ENCODE results near the gene GRB10.
"Not testable (repeated sequence)": the region's sequence is repeated elsewhere in the genome, so short reads cannot be mapped to it uniquely, and the experiment has no call there.

The GRB10 gene

DNA sequence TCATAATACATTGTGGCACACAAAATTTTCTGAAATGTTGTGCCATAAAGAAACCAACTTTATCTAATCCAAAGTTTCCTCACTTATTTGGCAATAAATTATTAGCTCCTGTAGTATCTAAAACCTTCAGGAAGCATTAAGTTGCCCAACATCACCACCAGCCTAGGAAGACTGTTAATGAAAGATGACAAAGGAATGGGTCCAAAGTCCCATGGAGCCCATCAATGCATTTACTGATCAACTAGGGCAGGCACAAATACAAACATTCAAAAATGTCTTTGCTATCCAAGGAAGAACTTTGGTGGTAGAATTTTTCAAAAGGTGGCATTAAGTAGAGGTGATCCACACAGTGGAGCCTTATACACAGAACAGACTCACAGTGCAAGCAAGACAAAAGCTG, 4.5 kb downstream of the GRB10 start:
- DNase-seq (ENCODE audit: low read depth) = no peak

DNA sequence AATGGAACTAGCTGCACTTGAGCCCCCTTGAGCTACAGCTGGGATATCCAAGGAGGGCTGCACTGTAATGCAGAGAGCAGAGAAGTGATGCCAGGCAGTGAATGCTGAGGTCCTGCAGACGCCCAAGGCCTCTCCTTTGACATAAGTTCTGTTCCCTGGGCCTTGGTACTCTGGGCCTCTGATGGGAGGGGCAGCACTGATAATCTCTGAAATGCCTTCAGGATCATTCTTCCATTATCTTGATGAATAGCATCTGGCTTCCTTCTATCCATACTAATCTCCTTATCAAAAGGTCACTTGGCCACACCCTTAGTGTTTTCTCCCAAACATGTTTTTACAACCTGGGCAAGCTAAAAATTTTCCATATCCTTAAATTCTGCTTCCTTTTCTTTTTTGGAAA, 6.9 kb downstream of the GRB10 start:
- DNase-seq (ENCODE audit: low read depth) = no peak

- no peak for DNase-seq (ENCODE audit: low read depth)
These were observed 7.5 kb downstream of the GRB10 start for GRCh38 chr7:50775231-50775630.

DNA sequence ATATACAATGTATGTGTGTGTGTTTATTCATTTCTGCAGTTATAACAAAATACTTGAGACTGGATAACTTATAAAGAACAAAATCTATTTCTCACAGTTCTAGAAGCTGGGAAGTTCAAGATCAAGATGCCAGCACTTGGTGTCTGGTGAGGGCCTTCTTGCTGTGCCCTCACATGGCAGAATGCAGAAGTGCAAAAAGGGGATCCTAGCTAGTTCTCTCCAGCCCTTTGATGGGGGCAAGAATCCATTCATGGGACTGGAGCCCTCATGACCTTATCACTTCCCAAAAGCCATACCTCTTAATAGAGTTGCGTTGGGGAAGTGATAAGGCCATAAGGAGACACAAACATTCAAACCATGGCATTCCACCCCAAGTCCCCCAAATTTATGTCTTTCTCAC, 8.4 kb downstream of the GRB10 start:
- no peak for DNase-seq (ENCODE audit: low read depth)

DNA sequence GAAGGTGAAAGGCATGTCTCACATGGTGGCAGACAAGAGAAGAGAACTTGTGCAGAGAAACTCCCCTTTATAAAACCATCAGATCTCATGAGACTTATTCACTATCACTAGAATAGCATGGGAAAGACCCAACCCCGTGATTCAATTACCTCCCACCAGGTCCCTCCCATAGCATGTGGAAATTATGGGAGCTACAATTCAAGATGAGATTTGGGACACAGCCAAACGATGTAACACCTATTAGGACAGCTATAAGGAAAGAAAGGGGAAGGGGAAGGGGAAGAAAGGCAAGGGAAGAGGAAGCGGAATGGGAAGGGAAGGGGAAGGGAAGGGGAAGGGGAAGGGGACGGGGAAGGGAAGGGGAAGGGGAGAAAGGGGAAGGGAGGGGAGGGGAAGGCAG, 9.6 kb downstream of the GRB10 start:
- not testable (repeated sequence) for DNase-seq (ENCODE audit: low read depth)

DNA sequence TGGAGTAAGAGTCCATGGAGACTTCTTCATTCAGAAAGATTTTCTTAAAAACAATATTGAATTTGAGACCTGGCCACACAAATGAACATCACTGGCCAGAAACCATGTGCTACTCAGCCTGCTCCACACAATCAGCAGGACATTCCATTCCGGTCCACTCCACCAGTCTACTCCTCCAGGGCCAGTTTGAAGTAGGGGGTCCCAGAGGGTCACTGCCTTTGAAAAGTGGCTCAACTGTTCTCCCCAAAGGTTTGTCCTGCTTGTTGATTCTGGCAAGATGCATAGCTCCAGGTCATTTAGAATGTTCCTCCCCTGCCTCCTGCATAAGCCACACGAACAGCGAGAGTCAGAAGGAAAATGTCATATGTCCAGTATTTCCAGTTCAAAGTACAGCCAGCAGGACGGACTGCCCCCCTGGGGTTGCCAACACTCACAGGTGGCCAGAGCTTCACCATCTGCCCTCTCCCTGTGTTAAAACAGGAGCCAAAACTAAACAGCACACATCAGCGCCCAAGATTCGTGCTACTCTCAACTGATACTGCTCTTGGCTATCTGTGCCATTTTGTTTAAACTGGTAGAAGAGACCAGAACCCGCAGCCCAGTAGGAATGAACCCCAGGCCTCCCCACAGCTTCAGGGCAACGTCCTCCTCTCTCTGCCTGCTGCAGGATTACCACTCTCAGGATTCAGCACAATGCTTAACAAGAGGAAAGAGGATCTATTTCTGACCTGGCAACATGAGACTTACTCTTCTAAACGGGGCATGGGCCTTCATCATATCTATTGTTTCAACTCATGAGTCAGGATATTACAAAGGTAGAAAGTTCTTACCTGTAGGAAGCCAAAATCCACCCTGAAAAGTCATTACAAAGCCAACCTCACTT, 11.3 kb downstream of the GRB10 start:
- no peak for DNase-seq (ENCODE audit: low read depth)

DNA sequence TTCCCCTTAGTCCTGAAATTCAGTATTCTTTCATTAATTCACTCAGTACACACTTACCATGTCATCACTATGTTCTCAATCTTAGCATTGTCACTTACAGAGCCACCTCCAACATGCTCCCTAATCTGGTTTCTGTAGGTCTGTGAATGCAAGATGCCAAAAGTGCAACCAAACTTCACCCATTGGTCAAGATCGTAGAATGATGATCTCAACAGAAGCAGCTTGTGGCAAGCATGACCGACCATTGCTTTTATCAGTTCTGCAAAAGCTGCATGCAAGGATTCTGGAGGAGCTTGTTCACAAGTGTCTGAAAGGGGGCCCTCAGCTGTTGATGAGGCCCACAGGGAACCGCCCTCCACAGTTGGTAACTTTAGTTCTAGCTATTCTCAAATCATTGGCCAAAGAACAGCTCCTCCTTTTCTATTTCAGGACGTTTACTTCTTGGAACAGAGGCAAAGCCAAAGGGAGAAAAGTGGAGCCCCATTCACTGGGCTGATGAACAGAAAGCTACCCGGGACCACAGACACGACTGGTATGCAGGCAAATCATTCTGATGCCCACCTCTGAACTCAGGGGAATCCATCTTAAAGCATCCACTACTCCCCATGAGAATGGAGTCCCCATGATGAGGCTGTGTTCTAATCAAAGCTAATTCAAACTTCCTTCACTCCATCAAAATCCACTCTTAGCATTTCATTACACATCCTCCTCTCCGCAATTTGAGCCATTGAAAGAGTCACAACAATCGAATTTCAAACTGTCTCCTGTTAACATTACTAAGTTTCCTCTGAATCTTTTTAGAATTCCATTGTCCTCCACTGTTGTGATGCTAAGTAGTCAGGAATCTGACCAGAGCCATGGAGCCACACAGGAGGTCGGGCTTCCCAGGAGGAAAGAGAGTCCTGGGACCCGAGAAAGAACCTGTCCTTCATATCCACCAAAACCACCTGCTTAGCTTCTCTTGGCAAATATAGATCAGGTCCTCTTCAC, 13.9 kb downstream of the GRB10 start:
- DNase-seq (ENCODE audit: low read depth) = no peak

DNA sequence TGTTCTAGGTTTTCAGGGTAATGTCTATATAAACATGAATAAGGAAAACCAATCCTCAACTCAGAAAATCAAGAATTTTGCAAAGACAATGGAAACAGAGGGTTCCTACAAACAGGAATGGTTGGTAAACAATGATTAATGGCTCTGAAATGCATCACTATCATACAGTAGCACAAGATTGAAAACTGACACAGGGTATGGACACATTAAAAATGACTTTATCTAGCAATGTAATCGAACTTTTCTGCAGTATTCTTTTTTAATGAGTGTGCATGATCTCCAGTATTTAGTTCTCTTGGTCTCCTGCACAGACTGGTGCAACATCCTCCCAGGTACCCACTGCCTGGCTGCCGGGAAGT, 15.9 kb downstream of the GRB10 start:
- no peak for DNase-seq (ENCODE audit: low read depth)

DNA sequence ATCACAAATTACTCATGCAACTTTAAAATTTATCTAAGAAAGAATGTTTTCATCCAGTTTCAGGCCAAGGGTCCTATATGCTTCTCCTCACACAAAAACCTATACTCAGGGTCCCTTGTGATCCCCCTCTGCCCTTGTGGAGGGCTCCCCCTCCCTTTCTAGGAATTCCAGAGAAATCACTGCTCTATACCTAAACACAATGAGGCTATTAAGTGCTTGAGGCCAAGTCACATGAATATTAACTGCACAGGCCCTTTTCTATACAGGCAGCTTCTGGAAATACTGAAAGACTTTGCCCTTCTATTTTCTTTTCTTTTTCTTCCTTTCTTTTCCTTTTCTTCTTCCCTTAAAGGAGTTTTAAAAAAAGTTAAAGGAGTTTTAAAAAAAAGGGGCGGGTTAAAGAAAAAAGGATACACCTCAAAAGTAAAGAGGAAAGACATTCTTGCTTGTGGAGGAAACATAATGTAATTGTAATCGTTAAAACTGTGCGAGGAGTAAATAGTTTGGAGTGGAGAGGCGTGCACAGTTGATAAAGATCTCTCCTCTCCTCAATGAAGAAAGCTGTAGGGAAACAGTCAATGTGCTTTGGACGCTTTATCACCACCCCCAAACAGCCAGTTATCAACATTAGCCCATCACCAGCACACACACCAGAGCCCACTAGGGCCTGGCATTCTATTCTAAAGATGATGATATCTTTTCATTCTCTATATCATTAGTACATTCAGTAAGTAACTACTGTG, 16.4 kb downstream of the GRB10 start:
- DNase-seq (ENCODE audit: low read depth) = no peak

DNA sequence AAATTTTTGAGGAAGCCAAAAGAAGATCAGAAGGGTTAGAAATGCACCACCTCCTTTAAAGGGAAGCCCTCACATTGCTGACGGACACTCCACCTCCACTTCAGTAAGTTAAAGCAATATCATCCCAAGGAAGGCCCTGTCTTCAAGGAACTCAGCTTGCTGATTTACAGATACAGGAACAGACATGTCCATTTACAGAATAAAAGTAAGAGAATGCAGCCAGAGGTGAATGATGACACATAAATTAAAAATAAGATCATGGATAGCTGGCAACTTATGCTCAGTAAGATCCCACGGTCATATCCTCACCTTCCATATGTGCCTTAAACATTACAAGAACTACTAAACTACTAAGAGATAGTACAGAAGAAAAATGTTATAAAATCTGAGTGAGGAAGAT, 20.4 kb downstream of the GRB10 start:
- DNase-seq (ENCODE audit: low read depth) = no peak

DNA sequence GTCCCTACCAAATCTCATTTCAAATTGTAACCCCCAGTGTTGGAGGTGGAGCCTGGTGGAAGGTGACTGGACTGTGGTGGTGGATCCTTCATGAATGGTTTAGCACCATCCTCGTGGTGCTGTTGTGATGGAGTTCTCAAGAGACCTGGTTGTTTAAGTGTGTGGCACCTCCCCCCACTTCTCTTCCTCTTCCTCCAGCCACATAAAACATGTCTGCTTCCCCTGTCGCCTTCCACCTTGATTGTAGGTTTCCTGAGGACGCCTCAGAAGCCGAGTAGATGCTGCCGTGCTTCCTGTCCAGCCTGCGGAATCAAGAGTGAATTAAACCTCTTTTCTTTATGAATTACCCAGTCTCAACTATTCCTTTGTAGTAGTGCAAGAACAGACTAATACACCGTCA, 21.0 kb downstream of the GRB10 start:
- DNase-seq (ENCODE audit: low read depth) = no peak

- DNase-seq (ENCODE audit: low read depth) = no peak
These were observed 24.8 kb downstream of the GRB10 start for GRCh38 chr7:50757703-50758390.

- DNase-seq (ENCODE audit: low read depth) = no peak
These were observed 26.5 kb downstream of the GRB10 start for GRCh38 chr7:50756180-50756579.

- no peak for DNase-seq (ENCODE audit: low read depth)
These were observed 28.0 kb downstream of the GRB10 start for GRCh38 chr7:50754684-50755083.

DNA sequence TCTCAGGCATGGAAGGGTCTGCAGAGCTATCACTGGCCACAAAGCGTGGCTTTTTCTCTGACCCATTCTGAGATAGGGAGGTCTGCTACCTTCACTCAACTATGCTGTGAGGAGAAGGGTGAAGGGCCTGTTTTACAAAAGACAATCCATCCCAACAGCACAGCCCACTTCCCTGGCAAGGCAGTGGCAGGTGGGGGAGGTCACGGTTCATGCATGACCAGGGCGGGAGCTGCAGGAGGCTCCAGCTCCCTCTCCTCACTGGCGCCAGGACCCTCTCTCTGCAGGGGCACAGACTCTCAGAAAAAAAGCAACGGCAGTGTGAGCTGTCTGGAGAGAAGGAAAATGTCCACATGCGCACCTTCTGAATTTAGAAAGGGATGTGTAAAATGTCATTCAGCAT, 28.5 kb downstream of the GRB10 start:
- DNase-seq (ENCODE audit: low read depth) = no peak

GRCh38 chr7:50752422-50752821, 30.3 kb downstream of the GRB10 start:
- DNase-seq (ENCODE audit: low read depth) = no peak

GRCh38 chr7:50751146-50751545, 31.6 kb downstream of the GRB10 start:
- no peak for DNase-seq (ENCODE audit: low read depth)

DNA sequence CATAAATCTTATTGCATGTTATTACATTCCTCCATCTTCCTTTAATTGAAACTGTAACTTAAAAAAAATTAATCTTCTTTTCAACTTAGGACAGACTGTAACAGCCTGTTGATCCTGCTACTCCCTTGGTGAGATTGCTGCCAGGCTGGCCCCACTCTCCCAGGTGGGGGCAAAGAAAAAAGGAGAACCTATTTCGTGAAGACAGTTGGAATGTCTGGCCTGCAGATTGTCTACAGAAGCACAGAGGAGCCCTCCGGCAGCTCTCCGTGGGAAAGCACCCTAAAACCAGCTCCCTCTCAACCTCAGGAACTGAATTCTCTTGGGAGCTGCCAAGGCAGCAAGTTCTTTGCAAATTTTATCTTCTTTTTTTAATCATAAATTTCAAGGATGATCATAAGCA, 32.8 kb downstream of the GRB10 start:
- DNase-seq (ENCODE audit: low read depth) = no peak

- no peak for DNase-seq (ENCODE audit: low read depth)
These were observed 34.2 kb downstream of the GRB10 start for GRCh38 chr7:50748472-50748871.

DNA sequence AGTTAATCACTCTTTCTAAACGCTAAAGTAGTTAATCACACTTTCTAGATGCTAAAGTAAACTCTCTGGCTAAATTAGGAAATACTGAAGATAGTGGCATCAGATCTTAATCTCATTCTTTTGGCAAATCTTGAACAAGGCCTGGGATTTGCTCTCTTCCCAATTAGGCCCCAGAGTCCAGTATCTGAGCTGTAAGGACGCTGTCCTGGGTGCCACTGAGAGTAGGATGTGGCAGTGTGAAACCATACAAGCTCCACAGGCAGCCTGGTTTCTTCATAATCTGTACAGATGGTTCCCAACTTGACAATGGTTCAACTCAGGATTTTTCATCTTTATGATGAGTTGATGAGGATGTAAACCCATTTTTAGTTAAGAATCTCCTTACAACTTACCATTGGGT, 36.9 kb downstream of the GRB10 start:
- no peak for DNase-seq (ENCODE audit: low read depth)

DNA sequence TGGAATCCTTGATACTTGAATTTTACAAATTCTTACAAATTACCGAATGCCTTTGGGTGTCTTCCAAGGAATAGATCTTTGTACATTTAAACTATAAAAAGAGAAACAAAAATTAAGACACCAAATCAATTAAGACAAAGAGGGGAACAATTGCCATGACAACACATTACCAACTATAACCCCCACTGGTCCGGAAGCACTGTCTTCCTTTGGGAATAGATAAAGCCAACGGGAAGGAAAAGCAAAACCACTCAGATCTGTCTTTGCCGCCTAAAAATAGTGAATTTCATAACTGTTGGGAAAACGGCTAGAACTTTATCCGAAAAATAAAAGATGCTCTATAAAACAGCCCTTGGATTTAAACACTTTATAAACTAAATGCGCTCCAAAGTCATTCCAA, 37.4 kb downstream of the GRB10 start:
- no peak for DNase-seq (ENCODE audit: low read depth)

DNA sequence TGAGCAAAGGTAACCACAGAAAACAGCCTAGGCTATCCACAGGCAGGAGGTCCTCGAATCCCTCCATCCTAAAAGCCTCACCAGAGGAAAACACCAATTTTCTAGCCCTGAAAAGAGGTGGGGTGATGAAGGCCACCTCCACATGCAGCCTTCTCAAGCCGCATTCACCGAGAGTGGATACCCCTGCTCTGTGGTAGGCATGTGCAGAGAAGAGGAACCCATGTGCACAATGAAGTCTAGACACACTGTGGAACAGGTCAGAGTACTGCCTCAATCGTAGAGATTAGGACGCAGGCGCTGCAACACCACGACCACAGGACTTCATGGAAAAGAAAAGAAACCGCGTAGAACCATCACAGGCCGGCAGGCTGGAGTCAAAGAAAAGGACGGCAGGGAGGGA, 38.8 kb downstream of the GRB10 start:
- DNase-seq (ENCODE audit: low read depth) = no peak
